ENCODE measurements around the gene SOD1.

- TF ChIP-seq ZNF274 (IDR thresholded peaks at IDR 0.05; ENCODE audit: low read depth, low read length) (no peak), YY1 (IDR thresholded peaks at IDR 0.05; ENCODE audit: insufficient read depth, insufficient read length) (no peak)
These were observed 24.5 kb upstream of the SOD1 start for GRCh38 chr21:31634993-31635392.
